PFSK-1 (cell line): ENCODE measurements around the gene KCNH4.

Source experiments
- FOXP2 ChIP-seq: optimal IDR thresholded peaks from 2 replicates; pipeline ENCODE3; 2011; ENCODE audit warnings: borderline replicate concordance, control low read depth, inconsistent platforms; ENCODE audit not compliant: insufficient read depth; ENCODE audit errors: extremely low read length, extremely low read depth
- POLR2AphosphoS5 ChIP-seq: IDR thresholded peaks from 2 replicates; pipeline ENCODE4 v1.6.1; 2012; ENCODE audit warnings: low read depth, mild to moderate bottlenecking, control low read depth, low read length, moderate library complexity
- REST ChIP-seq, 2 experiments: IDR thresholded peaks; 2 replicates each; pipeline versions ENCODE4 v1.6.1 to v1.8.0; 2011 to 2012; ENCODE audit warnings: low read depth in 2 of 2, low read length in 2 of 2, control low read depth in 1 of 2, inconsistent platforms in 1 of 2, mild to moderate bottlenecking in 1 of 2, moderate library complexity in 1 of 2; ENCODE audit not compliant: insufficient read depth in 1 of 2
- SIN3A ChIP-seq: IDR thresholded peaks from 2 replicates; pipeline ENCODE4 v1.6.1; 2012; ENCODE audit warnings: mild to moderate bottlenecking, low read length, moderate library complexity, borderline replicate concordance; ENCODE audit not compliant: insufficient read depth
- TAF1 ChIP-seq: IDR thresholded peaks from 2 replicates; pipeline ENCODE4 v1.6.1; 2012; ENCODE audit warnings: low read length, control low read depth, borderline replicate concordance; ENCODE audit not compliant: insufficient read depth

GRCh38 chr17:42130310-42130936 is 50.5 kb downstream of the KCNH4 start:
- TF ChIP-seq POLR2AphosphoS5 (no peak), TAF1 (no peak), SIN3A (no peak), FOXP2 (no peak), REST (IDR thresholded peaks at IDR 0.05; ENCODE audit: insufficient read depth in 1 of 2, low read depth in 2 of 2, low read length in 2 of 2) (no peak)
